GM19452 (cell line): ENCODE measurements around the gene IGF2BP3.

Experiments
- ATAC-seq: cut with Tn5 transposase; IDR thresholded peaks from one replicate; pipeline ENCODE4 v1.9.1; 2021; ENCODE audit not compliant: unreplicated experiment

Gene IGF2BP3

DNA sequence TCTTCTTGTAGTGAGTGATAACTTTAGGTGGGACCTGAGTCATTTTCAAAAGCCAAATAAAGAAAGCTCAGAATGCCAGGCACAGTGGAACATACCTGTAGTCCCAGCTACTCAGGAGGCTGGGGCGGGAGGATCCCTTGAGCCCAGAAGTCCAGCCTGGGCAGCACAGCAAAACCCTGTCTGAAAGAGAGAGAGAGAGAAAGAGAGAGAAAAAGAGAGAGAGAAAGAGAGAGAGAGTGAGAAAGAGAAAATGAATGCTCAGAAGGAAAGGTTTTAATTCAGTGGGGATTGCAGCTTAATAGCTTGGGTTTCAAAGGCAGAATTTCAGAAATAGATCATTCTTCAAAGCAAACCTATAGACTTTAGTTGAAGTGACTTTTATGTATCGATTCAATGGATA lies 198.0 kb downstream of the IGF2BP3 start:
- no peak for ATAC-seq

DNA sequence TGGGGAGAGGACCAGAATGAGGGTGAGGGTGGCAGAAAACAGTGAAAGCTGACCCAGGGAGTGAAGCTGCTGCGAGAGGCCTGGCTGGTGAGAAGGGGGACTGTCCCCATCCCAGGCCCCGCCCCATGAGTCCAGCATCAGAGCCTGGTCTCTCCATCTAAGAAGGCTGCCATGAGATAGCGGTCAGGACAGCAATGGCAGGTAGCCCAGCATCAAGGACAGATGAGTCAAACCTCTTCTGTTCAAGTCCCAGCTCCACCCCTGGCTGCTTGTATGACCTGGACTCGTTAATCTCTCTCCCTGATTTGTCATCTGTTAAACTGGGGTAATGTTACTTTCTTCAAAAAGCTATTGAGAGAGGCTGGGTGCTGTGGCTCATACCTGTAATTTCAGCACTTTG lies 201.5 kb downstream of the IGF2BP3 start:
- ATAC-seq, result no peak

DNA sequence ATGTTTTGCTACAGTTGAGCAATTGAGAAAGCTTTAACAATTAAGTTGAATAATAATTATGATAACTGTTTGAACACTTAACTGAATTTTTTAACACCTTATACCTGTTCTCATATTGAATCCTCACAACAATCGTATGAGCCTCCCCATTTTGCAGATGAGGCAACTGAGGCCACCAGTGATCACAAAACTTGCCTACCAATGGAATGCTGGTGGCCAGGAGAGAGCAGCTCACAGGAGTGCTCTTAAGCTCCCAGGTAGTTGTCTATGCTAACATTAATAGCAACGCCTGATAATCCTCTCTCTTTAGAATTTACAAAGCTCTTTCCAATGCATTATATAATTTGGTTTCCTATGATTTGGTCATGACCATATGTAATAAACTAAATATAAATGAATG lies 202.1 kb downstream of the IGF2BP3 start:
- no peak for ATAC-seq

DNA sequence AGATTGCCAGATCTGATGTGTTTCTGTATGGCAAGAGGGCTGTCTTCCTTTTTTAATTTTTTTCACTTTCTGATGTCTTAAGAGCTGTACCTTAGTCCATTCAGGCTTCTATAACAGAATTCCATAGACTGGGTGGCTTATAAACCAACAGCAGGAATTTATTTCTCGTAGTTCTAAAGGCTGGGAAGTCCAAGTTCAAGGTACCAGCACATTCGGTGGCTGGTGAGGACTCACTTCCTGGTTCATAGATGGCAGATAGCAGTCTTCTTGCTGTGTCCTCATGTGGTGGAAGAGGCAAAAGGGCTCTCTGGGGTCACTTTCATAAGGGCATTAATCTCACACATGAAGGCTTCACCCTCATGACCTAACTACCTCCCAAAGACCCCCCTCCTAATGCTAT lies 202.9 kb downstream of the IGF2BP3 start:
- no peak for ATAC-seq

DNA sequence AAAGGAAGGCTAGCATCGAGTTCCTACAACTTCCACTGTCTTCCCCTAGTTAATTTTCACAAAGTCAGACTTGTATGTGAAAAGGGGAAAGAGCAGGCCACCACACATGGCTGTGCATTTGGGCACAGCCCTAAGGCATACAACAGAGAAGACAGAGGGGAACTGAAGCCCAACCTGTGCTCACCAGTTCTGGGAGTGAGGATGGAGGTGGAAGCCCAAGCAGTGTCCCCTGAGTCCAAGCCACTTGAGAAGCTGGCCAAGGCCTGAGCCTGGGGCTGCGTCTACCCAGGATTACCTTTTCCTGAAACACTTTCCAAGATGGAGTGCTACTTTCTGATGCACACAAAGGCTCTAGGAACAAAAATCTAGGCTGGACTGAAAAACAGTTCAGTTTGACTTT lies 203.4 kb downstream of the IGF2BP3 start:
- ATAC-seq, result no peak

DNA sequence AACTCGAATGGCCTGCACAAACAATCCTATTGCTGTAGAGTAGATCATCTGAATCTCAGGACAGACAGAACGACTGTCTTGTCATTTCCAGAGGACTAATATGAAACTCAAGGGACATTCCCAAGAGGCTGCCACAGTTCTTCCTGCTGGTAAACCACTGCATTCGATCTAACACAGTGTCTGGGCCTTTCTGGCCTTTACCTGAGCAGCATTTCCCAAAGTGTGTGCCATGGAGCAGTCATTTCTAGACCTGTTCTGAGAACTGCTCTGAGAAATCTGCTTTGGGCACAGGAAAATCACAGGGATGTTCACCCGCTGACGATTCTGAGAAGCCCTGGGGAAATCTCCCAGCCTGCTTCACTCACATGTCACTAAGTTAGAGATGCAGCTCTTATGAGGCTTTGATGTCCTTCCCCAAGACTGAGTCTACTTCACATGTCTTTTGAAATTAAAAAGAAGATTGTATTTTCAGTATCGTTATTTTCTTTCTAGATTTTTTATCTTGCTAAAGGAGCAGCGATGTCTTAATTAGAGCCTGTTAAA lies 205.3 kb downstream of the IGF2BP3 start:
- ATAC-seq, result peak; percentile 53

DNA sequence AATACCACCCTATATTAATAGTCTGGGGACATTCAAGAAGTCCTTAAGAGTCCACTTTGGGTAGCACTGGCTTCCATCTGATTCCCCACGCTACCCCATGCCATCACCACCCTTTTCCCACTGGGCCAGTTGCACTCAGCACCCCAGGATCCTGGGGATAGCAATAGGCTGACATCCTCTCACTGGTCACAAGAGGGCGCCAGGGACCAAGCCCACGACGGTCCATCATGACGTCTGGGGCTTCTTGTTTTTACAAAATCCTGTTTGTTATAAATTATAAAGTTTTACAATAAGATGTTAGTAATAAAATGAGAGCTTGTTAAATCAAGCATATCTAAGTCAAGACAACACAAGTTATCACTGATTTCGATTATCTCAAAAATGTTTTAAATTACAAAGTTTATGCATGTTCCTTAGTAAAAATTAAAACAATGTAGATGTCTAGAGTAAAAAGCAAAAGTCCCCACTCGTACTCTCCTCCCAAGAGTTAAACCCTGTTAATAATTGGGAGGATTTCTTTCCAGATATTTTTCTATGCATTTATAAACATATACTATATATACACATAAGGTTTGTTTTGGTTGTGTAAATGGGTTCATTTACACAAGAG lies 208.3 kb downstream of the IGF2BP3 start:
- ATAC-seq, result peak; percentile 58

DNA sequence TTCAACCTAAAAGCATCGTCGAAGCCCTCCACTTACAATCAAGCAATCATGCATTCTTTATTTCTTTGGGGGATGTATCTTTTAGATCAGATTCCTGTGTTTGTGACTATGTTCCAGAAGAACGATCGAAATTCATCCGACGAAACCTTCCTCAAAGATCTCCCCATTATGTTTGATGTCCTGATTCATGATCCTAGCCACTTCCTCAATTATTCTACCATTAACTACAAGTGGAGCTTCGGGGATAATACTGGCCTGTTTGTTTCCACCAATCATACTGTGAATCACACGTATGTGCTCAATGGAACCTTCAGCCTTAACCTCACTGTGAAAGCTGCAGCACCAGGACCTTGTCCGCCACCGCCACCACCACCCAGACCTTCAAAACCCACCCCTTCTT lies 209.9 kb downstream of the IGF2BP3 start:
- ATAC-seq, result no peak
